ENCODE results near the gene UBE2Z. TPM values are rescaled to one million over a fixed set of nuclear protein-coding genes. Genes with fewer than 3 reads are reported as not detected.
A peak's percentile ranks its signal among the peaks of the same experiment; 100 is the strongest.

UBE2Z gene
- total and polyA plus RNA-seq, 2 donors (not counting 1 experiment from before 2014, with no cell fraction given): 56.2 to 121 TPM

DNA sequence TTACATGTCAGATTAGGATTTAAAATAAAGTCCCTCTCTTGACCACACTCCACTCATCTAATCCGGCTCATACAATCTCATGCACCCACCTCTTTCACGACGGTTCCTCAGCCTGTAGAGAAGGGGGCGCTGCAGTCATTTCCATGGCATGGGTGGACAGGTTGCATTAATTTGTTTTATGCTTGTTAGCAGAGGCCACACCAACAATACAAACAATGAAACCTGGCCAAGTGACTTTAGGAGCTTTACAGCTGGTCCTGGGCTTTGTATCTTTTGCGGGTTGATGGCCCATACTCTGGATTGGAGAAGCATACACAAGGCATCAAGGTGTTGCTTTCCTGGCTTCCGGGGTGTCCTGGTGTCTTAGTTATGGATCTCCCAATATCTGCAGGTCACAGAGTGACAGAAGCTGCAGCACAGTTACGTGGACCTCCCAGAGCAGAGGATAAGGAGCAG is 46.1 kb downstream of the UBE2Z start:
- Histone ChIP-seq H3K9me3 (ENCODE audit: control extremely low read depth in 1 of 3, control insufficient read depth in 2 of 3, insufficient read depth in 1 of 3, low read length in 2 of 3) (peaks cover 0 to 2% (median 0%) of the 10 kb centered on the region in 3 donors), H3K79me2 (ENCODE audit: control insufficient read depth, insufficient read depth, low read length) (no peaks in the 10 kb centered on the region), H4K20me1 (ENCODE audit: control insufficient read depth, insufficient read depth, low read length, poor library complexity, severe bottlenecking) (no peaks in the 10 kb centered on the region), H3K4me2 (replicated peaks; ENCODE audit: low read depth, low read length, poor library complexity, severe bottlenecking) (no peak overlapping the region), H3K27me3 (replicated peaks in 1 of 4; ENCODE audit: control extremely low read depth in 1 of 4, control insufficient read depth in 3 of 4, insufficient read depth in 4 of 4, low read length in 3 of 4) (peaks cover 0 to 3% (median 3%) of the 10 kb centered on the region in 4 experiments), H3K4me3 (ENCODE audit: control extremely low read depth in 1 of 5, extremely low read depth in 1 of 5, insufficient read depth in 1 of 5, low read depth in 2 of 5, low read length in 4 of 5) (no peak overlapping the region), H2AFZ (ENCODE audit: insufficient read depth, low read depth, low read length, poor library complexity, severe bottlenecking) (peak overlapping the region; percentile 1), H3K27ac (ENCODE audit: low read length in 2 of 2) (no peak overlapping the region), H3K9ac (ENCODE audit: low read length) (no peak overlapping the region), H3K4me1 (ENCODE audit: control insufficient read depth in 2 of 2, insufficient read depth in 2 of 2, low read length in 2 of 2) (peaks cover 9 to 22% of the 10 kb centered on the region in 2 donors), H3K36me3 (replicated peaks in 1 of 2; ENCODE audit: control extremely low read depth in 1 of 2, control insufficient read depth in 1 of 2, extremely low read depth in 1 of 2, insufficient read depth in 2 of 2, low read length in 1 of 2) (no peaks in the 10 kb centered on the region)
- CTCF ChIA-PET: no interaction called here
- WGBS (ENCODE audit: insufficient coverage): 100% methylated on average over 2 of the region's 7 CpGs
- Mint-ChIP-seq H3K27ac (no peak overlapping the region), H3K4me1 (peaks cover 11% of the 10 kb centered on the region), H3K27me3 (peaks cover 11% of the 10 kb centered on the region), H3K9me3 (ENCODE audit: insufficient read depth) (no peaks in the 10 kb centered on the region), H3K4me3 (no peak overlapping the region)
- DNase-seq (no peak), ATAC-seq (ENCODE audit: low read depth) (no peak)
- POLR2A ChIA-PET: no interaction called here
- intact Hi-C loops (cut with micrococcal nuclease): no loop called here
- no peak for TF ChIP-seq EZH2 (IDR thresholded peaks at IDR 0.05; ENCODE audit: borderline replicate concordance, insufficient read depth, low read depth, low read length, poor library complexity, severe bottlenecking)
- TF ChIP-seq, protein P1, sequence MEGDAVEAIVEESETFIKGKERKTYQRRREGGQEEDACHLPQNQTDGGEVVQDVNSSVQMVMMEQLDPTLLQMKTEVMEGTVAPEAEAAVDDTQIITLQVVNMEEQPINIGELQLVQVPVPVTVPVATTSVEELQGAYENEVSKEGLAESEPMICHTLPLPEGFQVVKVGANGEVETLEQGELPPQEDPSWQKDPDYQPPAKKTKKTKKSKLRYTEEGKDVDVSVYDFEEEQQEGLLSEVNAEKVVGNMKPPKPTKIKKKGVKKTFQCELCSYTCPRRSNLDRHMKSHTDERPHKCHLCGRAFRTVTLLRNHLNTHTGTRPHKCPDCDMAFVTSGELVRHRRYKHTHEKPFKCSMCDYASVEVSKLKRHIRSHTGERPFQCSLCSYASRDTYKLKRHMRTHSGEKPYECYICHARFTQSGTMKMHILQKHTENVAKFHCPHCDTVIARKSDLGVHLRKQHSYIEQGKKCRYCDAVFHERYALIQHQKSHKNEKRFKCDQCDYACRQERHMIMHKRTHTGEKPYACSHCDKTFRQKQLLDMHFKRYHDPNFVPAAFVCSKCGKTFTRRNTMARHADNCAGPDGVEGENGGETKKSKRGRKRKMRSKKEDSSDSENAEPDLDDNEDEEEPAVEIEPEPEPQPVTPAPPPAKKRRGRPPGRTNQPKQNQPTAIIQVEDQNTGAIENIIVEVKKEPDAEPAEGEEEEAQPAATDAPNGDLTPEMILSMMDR (IDR thresholded peaks at IDR 0.05): no peak

DNA sequence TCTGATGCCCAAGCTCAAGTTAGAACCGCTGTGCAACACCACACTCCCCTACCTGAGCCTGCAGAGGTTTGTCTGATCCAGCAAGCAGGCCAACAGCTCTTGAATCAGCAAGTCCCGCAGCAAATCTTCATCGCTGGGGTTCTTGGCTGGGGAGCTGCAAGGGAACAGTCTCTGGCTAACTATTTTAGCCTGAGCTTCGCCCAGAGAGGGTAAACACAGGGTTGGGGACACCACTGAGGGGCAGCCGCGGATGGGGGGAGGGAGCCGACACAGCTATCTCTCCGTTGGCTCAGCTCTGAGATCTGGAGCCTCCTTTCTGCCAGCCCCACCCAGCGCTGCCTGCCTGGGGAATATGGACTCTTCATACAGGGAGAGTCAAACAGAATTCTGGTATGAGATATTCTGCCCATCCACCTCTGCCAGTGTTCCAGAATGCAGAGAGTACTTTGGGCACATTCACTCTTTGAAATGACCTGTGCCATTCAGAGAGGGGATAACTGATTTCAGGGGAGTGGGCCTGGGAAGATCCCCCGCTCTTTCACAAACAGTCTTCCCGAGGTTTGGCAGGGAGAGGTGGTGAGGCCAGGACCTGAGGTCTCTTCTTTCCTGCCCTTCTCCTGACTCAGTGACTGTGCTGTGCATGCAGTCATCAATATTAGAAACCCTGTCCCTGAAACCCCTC is 52.8 kb downstream of the UBE2Z start:
- H2AFZ ChIP-seq (ENCODE audit: insufficient read depth, low read depth, low read length, poor library complexity, severe bottlenecking): no peak overlapping the region
- H3K79me2 ChIP-seq (ENCODE audit: control insufficient read depth, insufficient read depth, low read length): no peaks in the 10 kb centered on the region
- Mint-ChIP-seq H3K27ac (no peak overlapping the region), H3K9me3 (ENCODE audit: insufficient read depth) (no peaks in the 10 kb centered on the region), H3K4me1 (no peaks in the 10 kb centered on the region), H3K27me3 (peaks cover 32% of the 10 kb centered on the region), H3K4me3 (no peak overlapping the region)
- no peak overlapping the region for H3K27ac ChIP-seq (ENCODE audit: low read length in 2 of 2)
- no peaks in the 10 kb centered on the region for H3K9me3 ChIP-seq (ENCODE audit: control extremely low read depth in 1 of 3, control insufficient read depth in 2 of 3, insufficient read depth in 1 of 3, low read length in 2 of 3)
- H3K36me3 ChIP-seq (replicated peaks in 1 of 2; ENCODE audit: control extremely low read depth in 1 of 2, control insufficient read depth in 1 of 2, extremely low read depth in 1 of 2, insufficient read depth in 2 of 2, low read length in 1 of 2): no peaks in the 10 kb centered on the region
- no peaks in the 10 kb centered on the region for H3K4me1 ChIP-seq (ENCODE audit: control insufficient read depth in 2 of 2, insufficient read depth in 2 of 2, low read length in 2 of 2)
- H3K9ac ChIP-seq (ENCODE audit: low read length): no peak overlapping the region
- ATAC-seq (ENCODE audit: low read depth) (no peak), DNase-seq (no peak)
- no peaks in the 10 kb centered on the region for H4K20me1 ChIP-seq (ENCODE audit: control insufficient read depth, insufficient read depth, low read length, poor library complexity, severe bottlenecking)
- TF ChIP-seq EZH2 (IDR thresholded peaks at IDR 0.05; ENCODE audit: borderline replicate concordance, insufficient read depth, low read depth, low read length, poor library complexity, severe bottlenecking): no peak
- TF ChIP-seq, protein P1 (IDR thresholded peaks at IDR 0.05): no peak
- H3K4me2 ChIP-seq (replicated peaks; ENCODE audit: low read depth, low read length, poor library complexity, severe bottlenecking): no peak overlapping the region
- ChIA-PET CTCF (no interaction called here), POLR2A (interaction anchor here (0.6 kb wide), 1 partner anchor 79 kb away, joined by 5 read pairs; no protein-coding TSS in a partner anchor)
- intact Hi-C loops (cut with micrococcal nuclease): no loop called here
- H3K4me3 ChIP-seq (ENCODE audit: control extremely low read depth in 1 of 5, extremely low read depth in 1 of 5, insufficient read depth in 1 of 5, low read depth in 2 of 5, low read length in 4 of 5): no peak overlapping the region
- WGBS (ENCODE audit: insufficient coverage): 49% methylated on average over 9 of the region's 11 CpGs
- peaks cover 0 to 29% (median 9%) of the 10 kb centered on the region in 4 experiments for H3K27me3 ChIP-seq (replicated peaks in 1 of 4; ENCODE audit: control extremely low read depth in 1 of 4, control insufficient read depth in 3 of 4, insufficient read depth in 4 of 4, low read length in 3 of 4)

Measured in B cell (primary cell).